Subcutaneous adipose tissue (tissue), 4 donors: ENCODE results near the gene REEP2. TPM values are rescaled to one million over a fixed set of nuclear protein-coding genes. Genes with fewer than 3 reads are reported as not detected.

Experiments used
- total RNA-seq, 4 donors: library from RNA; depleted of rRNA; stranded (reverse); fragments of >200 nt; gene quantifications; one replicate each; pipeline ENCODE4 v1.1.0, GENCODE V29; 2016
- TF ChIP-seq, protein P1 (sequence below): fragments of 450-650 bp; IDR thresholded peaks from one replicate; pipeline ENCODE4 v1.5.1; 2016; ENCODE audit warnings: low read depth, mild to moderate bottlenecking, control low read depth, antibody characterized with exemption, moderate library complexity

REEP2 gene
- total RNA-seq, 4 donors from 2014 or later = 0.98 to 5.9 (median 4.7) TPM

DNA sequence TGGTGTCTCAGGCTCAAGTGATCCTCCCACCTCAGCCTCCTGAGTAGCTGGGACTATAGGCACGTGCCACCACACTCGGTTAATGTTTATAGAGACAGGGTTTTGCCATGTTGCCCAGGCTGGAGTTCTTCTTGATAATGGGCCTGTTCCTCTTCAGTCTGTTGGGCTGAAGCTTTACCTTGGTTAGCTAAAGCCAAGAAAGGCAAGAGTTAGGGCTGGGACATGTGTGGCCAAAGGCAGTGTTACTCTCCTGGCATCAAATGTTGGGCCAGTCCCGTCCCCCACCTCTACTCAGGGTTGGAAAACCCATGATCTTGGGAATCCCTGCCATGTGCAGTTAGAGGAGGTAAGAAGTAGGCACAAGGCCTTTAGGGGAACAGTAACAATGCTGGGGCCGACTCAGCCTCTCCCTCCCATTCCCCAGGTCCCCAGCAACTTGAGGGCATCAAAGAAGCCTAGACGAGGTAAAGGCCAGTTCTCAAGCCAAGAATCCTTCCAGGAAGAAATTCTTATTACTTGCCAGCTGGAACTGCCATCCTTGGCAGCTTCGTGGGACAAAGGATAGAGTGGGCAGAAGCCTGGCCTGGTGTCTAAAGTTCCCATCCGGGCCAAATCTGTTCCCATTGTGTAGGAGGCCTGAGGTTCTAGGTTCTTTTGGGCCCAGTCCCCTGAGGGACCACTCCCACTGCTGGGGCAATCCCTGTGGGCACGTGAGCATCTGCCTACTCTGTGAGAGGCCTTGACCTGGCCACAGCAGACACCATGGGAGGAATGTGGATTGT, 30.9 kb downstream of the REEP2 start:
- TF ChIP-seq, protein P1, sequence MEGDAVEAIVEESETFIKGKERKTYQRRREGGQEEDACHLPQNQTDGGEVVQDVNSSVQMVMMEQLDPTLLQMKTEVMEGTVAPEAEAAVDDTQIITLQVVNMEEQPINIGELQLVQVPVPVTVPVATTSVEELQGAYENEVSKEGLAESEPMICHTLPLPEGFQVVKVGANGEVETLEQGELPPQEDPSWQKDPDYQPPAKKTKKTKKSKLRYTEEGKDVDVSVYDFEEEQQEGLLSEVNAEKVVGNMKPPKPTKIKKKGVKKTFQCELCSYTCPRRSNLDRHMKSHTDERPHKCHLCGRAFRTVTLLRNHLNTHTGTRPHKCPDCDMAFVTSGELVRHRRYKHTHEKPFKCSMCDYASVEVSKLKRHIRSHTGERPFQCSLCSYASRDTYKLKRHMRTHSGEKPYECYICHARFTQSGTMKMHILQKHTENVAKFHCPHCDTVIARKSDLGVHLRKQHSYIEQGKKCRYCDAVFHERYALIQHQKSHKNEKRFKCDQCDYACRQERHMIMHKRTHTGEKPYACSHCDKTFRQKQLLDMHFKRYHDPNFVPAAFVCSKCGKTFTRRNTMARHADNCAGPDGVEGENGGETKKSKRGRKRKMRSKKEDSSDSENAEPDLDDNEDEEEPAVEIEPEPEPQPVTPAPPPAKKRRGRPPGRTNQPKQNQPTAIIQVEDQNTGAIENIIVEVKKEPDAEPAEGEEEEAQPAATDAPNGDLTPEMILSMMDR = no peak

DNA sequence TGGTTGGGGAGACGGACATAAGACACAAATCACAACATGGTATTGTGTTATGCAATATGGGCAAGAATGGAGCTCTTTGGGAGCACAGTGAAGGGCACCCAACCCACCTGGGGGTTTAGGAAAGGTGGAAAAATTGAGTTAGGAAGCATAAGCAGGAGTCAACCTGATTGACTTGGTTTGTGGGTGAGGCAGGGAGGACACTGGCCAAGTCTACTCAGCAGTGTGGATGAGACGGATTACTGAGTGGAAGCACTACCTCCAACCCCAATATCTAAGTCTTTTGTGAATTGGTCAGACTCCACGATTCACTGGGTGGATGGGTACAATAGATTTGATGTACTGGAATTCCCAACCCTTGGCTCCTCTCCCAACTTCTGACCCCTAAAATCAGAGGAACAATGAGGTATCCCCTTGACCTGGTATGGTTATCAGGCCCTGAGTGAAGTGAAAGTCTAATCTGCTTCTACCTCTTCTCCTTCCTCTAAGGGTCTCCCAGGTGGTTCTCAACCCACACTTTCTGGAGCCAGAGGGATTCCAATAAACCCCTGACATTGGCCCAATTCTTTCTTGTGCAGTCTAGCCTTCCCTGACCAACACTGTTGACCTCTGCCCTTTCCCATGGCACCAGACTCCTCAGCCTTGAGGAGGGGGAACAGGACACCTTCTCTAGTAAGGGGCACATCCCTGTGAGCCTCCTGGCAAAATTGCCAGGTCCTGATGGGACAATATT, 31.6 kb downstream of the REEP2 start:
- TF ChIP-seq, protein P1 = no peak

DNA sequence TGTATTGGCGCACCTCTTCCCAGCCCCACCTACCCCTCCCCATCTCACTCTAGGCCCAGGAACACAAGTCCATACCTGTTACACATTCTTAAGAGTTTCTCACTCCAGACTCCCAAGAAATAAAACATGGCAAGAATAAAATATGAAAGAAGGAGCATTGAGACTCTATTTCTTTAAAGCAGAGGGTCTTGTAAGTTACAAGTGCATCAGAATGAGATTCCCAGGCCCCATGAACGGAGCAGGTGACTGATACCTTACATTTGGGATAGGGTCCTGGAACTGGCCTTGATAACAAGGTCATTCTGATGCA, 32.1 kb downstream of the REEP2 start:
- TF ChIP-seq, protein P1 = no peak

GRCh38 chr5:138472353-138472752, 33.5 kb downstream of the REEP2 start:
- TF ChIP-seq, protein P1 = no peak

- TF ChIP-seq, protein P1 = no peak
These were observed 38.1 kb downstream of the REEP2 start for GRCh38 chr5:138476918-138477317.

DNA sequence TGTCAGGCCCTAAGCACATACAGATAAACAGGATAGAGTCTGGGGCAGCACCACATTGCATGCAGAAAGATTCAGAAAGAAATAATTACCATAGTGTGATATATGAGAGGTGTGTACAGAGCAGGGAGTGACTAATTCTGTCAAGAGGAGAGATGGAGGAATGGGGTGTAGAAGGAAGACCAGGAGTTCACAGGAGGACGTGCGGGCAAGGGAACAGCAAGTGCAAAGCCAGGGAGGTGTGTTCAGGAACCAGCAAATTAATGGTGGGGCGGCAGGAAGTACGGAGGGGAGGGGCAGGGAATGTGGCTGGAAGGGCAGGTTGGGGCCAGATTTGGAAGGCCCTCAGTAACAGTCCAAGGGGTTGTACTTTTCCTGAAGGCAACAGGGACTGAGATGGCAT, 43.8 kb downstream of the REEP2 start:
- TF ChIP-seq, protein P1 = no peak

- TF ChIP-seq, protein P1 = no peak
These were observed 49.7 kb downstream of the REEP2 start for GRCh38 chr5:138488481-138488945.
